ENCODE results near the gene MN1.

MN1 gene

DNA sequence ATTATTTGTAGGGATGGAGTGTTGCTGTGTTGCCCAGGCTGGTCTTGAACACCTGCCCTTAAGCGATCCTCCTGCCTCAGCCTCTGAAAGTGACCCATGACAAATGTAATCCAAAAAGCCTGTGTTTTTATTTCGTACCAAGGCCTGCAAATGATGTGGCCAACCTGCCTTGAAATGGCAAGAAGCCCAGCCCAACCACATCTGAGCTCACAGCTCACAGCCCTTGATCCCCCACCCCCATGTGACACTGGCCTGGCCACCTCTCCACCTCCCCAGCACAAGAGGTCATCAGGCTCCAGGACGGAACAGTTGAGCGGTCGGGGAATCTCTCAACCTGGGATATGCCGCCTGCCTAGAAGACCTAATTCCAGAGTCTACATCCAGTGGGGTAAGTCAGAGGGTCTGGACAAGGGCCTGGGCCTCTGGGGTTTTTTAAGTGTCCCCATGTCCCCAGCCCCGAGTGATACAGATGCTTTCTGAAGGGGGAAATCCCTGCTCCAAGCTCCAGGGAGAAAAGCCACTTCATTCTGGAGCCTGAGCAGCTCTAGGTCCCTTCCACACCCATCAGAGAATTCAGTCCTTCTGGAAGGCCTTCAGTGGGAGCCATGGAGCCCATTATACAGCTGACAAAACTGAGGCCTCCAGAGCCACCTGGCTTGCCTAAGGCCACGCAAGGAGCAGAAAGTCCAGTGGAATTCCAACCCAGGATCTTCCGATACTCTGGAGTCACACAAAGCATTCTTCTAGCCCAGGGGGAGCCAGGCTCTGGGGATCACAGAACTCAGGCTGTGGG, 70.7 kb downstream of the MN1 start:
- ATAC-seq (ENCODE audit: insufficient read depth, low read depth): no peak
- Histone ChIP-seq H3K4me3 (ENCODE audit: low read depth in 1 of 2, low read length in 2 of 2) (no peak overlapping the region), H3K9ac (ENCODE audit: low read depth, low read length) (no peak overlapping the region), H3K4me2 (ENCODE audit: insufficient read depth, low read length) (no peak overlapping the region), H4K20me1 (ENCODE audit: insufficient read depth, low read length) (peaks cover 4% of the 10 kb centered on the region), H3K79me2 (ENCODE audit: insufficient read depth, low read length) (no peaks in the 10 kb centered on the region), H3K9me3 (ENCODE audit: insufficient read depth, low read length, severe bottlenecking) (no peaks in the 10 kb centered on the region), H3K4me1 (ENCODE audit: insufficient read depth, low read length) (no peaks in the 10 kb centered on the region), H2AFZ (ENCODE audit: low read depth, low read length) (no peak overlapping the region), H3K27ac (ENCODE audit: low read length) (no peak overlapping the region), H3K36me3 (ENCODE audit: insufficient read depth, low read length) (no peaks in the 10 kb centered on the region), H3K27me3 (ENCODE audit: insufficient read depth, low read length, poor library complexity) (peaks cover 17% of the 10 kb centered on the region)
- TF ChIP-seq, protein P1, sequence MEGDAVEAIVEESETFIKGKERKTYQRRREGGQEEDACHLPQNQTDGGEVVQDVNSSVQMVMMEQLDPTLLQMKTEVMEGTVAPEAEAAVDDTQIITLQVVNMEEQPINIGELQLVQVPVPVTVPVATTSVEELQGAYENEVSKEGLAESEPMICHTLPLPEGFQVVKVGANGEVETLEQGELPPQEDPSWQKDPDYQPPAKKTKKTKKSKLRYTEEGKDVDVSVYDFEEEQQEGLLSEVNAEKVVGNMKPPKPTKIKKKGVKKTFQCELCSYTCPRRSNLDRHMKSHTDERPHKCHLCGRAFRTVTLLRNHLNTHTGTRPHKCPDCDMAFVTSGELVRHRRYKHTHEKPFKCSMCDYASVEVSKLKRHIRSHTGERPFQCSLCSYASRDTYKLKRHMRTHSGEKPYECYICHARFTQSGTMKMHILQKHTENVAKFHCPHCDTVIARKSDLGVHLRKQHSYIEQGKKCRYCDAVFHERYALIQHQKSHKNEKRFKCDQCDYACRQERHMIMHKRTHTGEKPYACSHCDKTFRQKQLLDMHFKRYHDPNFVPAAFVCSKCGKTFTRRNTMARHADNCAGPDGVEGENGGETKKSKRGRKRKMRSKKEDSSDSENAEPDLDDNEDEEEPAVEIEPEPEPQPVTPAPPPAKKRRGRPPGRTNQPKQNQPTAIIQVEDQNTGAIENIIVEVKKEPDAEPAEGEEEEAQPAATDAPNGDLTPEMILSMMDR (IDR thresholded peaks at IDR 0.05; ENCODE audit: borderline replicate concordance, extremely low read depth, low read length, poor library complexity, severe bottlenecking): no peak
- no peak for TF ChIP-seq EZH2 (IDR thresholded peaks at IDR 0.05; ENCODE audit: borderline replicate concordance, low read depth, low read length, severe bottlenecking)
- DNase-seq: no peak

DNA sequence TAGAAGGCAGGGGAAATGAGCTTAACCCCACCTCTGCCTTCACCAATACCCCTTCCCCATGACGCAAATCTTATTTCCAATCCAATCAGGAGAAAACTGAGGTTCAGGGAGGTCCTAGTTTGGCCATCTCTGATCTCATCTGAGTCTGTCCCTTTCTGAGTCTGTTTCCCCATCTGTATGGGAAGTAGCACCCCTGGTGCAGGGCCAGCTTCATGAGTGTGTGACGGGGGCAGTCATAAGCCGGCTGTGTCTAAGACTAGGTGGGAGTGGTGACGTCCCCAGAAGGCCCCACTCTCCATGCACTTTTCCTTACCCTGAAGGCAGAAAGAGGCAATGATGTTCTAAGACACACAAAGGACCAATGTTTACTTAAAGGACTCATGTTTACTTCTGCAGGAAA, 72.3 kb downstream of the MN1 start:
- no peaks in the 10 kb centered on the region for H3K36me3 ChIP-seq (ENCODE audit: insufficient read depth, low read length)
- H2AFZ ChIP-seq (ENCODE audit: low read depth, low read length): no peak overlapping the region
- ATAC-seq (ENCODE audit: insufficient read depth, low read depth): no peak
- H3K79me2 ChIP-seq (ENCODE audit: insufficient read depth, low read length): no peaks in the 10 kb centered on the region
- no peak for DNase-seq
- TF ChIP-seq EZH2 (IDR thresholded peaks at IDR 0.05; ENCODE audit: borderline replicate concordance, low read depth, low read length, severe bottlenecking): no peak
- TF ChIP-seq, protein P1 (IDR thresholded peaks at IDR 0.05; ENCODE audit: borderline replicate concordance, extremely low read depth, low read length, poor library complexity, severe bottlenecking): no peak
- no peak overlapping the region for H3K4me3 ChIP-seq (ENCODE audit: low read depth in 1 of 2, low read length in 2 of 2)
- H3K4me2 ChIP-seq (ENCODE audit: insufficient read depth, low read length): no peak overlapping the region
- H3K4me1 ChIP-seq (ENCODE audit: insufficient read depth, low read length): no peaks in the 10 kb centered on the region
- no peak overlapping the region for H3K27ac ChIP-seq (ENCODE audit: low read length)
- peaks cover 16% of the 10 kb centered on the region for H3K27me3 ChIP-seq (ENCODE audit: insufficient read depth, low read length, poor library complexity)
- no peak overlapping the region for H3K9ac ChIP-seq (ENCODE audit: low read depth, low read length)
- H3K9me3 ChIP-seq (ENCODE audit: insufficient read depth, low read length, severe bottlenecking): no peaks in the 10 kb centered on the region
- peaks cover under 1% of the 10 kb centered on the region; the same call in 1 of the 2 replicates for H4K20me1 ChIP-seq (ENCODE audit: insufficient read depth, low read length)

DNA sequence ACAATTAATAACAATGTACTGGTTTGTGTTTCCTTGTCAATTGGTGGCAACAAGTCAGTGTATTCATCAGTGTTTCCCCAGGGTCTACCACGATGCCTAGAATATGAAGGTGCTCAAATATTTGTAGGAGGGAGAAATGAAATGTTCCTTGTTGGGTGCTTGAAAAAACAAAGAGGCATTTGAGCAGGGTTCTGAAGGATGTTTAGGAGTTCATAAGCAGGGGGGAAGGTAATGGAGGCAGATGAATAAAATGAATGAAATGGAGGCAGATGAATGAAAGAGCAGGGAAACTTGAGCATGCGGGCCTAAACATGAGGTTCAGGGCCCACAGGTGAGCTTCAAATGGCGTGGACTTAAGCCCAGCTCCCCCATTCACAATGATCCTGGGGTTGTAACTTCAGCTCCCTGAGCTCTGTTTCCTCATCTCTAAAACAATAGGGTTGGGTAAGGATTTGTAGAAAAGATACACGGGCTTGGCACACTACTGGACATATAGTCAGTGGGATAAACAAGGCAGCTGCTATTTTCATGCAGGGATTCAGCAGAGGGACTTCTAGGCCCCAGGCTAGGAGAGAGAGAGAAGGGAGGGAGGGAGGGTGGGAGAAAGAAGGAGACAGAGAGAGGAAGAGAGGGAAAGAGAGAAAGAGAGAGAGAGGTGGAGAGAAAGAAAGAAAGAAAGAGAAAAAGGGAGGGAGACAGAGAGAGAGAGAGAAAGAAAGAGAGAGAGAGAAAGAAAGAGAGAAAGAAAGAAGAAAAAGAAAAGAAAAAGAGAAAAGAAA, 73.7 kb downstream of the MN1 start:
- no peak overlapping the region for H3K9ac ChIP-seq (ENCODE audit: low read depth, low read length)
- no peaks in the 10 kb centered on the region for H3K79me2 ChIP-seq (ENCODE audit: insufficient read depth, low read length)
- no peak for DNase-seq
- H3K4me2 ChIP-seq (ENCODE audit: insufficient read depth, low read length): no peak overlapping the region
- no peak overlapping the region for H3K27ac ChIP-seq (ENCODE audit: low read length)
- H4K20me1 ChIP-seq (ENCODE audit: insufficient read depth, low read length): no peaks in the 10 kb centered on the region; the same call in 1 of the 2 replicates
- ATAC-seq (ENCODE audit: insufficient read depth, low read depth): no peak
- H3K36me3 ChIP-seq (ENCODE audit: insufficient read depth, low read length): no peaks in the 10 kb centered on the region
- H2AFZ ChIP-seq (ENCODE audit: low read depth, low read length): no peak overlapping the region
- no peaks in the 10 kb centered on the region for H3K4me1 ChIP-seq (ENCODE audit: insufficient read depth, low read length)
- no peak overlapping the region for H3K4me3 ChIP-seq (ENCODE audit: low read depth in 1 of 2, low read length in 2 of 2)
- peaks cover 7% of the 10 kb centered on the region for H3K27me3 ChIP-seq (ENCODE audit: insufficient read depth, low read length, poor library complexity)
- no peak for TF ChIP-seq EZH2 (IDR thresholded peaks at IDR 0.05; ENCODE audit: borderline replicate concordance, low read depth, low read length, severe bottlenecking)
- TF ChIP-seq, protein P1 (IDR thresholded peaks at IDR 0.05; ENCODE audit: borderline replicate concordance, extremely low read depth, low read length, poor library complexity, severe bottlenecking): no peak
- H3K9me3 ChIP-seq (ENCODE audit: insufficient read depth, low read length, severe bottlenecking): no peaks in the 10 kb centered on the region
